Bladder microvascular endothelial cell (primary cell): ENCODE data around the gene PABPN1. TPM values are rescaled to one million over a fixed set of nuclear protein-coding genes. Genes with fewer than 3 reads are reported as not detected.

ENCODE experiments used
- total RNA-seq: library from RNA; depleted of rRNA; stranded (reverse); fragments of >200 nt; gene quantifications from 2 replicates; pipeline ENCODE4 v1.2.3, GENCODE V29; 2014

PABPN1 gene
- 52.9 and 97.5 TPM in 2 replicates for total RNA-seq

DNA sequence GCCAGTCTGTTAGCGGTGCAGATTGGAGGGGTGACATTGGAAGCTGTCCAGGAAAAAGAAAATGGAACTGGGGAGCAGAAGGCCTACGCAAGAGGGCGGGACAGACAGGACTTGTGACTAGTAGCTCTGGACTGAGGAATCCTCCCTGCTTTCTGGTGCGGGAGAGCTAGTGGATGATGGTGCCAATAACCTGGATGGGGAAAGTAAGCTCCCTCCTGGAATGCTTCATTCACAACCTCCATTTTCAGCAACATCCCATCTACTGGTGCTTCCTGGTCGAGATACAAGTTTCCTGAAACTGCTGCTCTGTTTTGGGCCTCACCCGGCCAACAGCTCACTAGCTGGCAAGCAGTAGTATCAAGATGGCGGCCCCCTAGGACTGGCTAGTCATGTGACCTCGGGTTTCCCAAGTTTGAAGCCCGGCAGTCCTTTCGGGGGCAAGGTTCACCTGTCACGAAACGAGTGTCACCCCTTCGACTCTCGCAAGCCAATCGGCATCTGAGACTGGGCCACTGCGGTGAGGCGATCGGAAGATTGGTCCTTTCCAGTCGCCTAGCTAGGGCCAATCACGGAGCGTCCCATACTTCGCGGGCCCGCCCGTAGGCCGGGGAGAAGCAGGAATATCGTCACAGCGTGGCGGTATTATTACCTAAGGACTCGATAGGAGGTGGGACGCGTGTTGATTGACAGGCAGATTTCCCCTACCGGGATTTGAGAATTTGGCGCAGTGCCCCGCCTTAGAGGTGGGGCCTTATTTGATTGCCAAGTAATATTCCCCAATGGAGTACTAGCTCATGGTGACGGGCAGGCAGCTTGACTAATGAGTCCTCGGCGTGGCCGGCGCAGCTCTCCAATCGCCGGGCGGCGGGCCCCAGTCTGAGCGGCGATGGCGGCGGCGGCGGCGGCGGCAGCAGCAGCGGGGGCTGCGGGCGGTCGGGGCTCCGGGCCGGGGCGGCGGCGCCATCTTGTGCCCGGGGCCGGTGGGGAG, at the start of gene PABPN1:
Gene PABPN1, plus strand, starts transcription at position 874 of the 988 bp plus-strand sequence. Its CDS starts 13 bp downstream, at position 887.

DNA sequence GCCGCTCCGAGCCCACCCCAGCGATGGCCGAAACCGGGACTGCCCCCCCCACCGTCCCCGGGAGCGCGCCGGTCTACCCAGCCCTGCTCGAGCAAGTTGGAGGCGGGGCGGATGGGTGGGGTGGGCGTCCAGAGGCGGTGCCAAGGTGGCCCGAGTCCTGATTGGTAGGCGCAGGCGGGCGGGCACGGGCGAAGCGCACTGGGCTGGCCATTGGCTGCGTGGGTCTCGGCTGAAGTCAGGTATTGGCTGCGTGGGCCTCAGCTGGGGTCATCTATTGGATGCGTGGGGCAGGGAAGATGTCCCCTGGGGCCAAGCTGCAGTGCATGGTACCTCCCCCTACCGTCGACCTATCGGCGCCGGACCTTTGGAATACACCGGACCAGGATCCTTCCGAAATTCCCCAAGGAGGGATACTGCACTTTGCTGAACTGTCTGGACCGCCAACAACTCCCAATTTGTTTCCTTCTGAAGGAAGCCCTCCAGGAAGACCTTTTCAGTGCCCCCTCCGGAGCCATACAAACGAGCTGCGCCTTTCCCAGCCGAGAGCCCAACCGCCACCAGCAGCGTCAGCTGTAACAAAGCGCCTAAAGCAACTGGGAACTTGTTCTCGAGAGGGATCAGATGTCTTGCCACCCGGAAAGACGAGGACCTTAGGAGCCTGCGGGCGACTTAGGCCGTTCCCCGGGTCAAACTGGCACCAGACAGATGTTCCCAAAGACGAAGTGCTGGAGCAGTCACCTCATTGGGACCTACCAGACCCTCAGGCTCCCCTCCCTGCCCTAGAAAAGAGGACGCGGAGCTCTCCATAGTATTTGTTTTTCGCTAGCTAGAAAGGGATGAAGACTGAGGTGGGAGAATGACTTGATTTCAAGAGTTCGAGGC, 35.0 kb upstream of the PABPN1 start, which contains the start of gene HOMEZ:
Gene HOMEZ, minus strand, starts transcription at position 113 of the 882 bp plus-strand sequence. CDS start 180 bp downstream, outside the sequence.

GRCh38 chr14:23302290-23303225, 18.7 kb upstream of the PABPN1 start, which contains the start of gene PPP1R3E:
PPP1R3E (minus strand) TSS chr14:23302859; CDS start chr14:23302576, 283 bp downstream.

GRCh38 chr14:23306412-23307145, 14.7 kb upstream of the PABPN1 start, which contains the start of gene BCL2L2:
BCL2L2 (plus strand) TSS chr14:23306833; CDS start chr14:23307768, 935 bp downstream.

GRCh38 chr14:23352506-23353432, 31.5 kb downstream of the PABPN1 start, which contains the start of gene SLC22A17:
SLC22A17 (minus strand) TSS chr14:23352887.

DNA sequence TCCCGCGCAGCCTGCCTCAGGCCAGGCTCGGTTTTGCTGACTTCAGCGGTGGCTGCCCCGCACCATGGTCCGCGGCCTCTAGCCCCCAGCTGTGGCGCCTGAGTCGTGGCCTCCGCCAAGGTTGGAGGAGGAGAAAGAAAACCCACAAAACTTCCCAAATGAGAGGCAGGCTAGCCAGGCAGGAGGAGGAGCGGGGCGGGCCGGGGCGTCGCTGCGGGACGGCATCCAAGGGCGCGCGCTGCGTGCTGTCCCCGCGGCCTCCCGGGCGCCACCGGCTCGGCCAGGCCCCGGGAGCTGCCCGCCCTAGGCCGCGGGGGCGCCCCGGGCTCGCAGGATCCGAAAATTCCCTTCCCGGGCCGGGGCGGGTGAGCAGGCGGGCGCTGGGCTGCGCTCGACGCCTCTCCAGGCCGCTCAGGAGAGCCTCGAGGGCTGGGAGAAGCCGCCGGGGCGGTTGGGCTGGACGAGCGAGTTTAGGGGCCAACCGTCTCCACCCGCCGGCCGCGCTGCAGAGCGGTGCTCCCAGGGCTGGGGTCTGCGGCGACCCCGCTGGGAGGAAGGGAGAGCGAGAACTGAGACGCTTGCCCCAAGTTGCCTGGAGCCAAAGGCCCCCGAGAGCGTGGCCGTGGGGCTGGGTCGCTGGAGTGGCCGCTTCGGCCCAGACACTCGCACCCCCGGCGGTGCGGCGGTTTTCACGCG, 43.9 kb downstream of the PABPN1 start, which contains the start of gene EFS:
Gene EFS, minus strand, starts transcription at position 137 of the 696 bp plus-strand sequence. CDS start 147 bp downstream, outside the sequence.

GRCh38 chr14:23372509-23372908, 51.3 kb downstream of the PABPN1 start, which contains the start of gene IL25:
IL25 (plus strand) TSS chr14:23372809.

Other genes starting within 250 kb of the PABPN1 start
- gene ACIN1, start 226.3 kb upstream of the PABPN1 start, total RNA-seq, result 48.9 and 102 TPM in 2 replicates
- gene C14orf119, start 226.0 kb upstream of the PABPN1 start, total RNA-seq, result 47.2 and 51.0 TPM in 2 replicates
- not detected in 2 replicates for gene CIROP, start 216.5 kb upstream of the PABPN1 start, total RNA-seq
- not detected in 2 replicates for gene CEBPE, start 202.2 kb upstream of the PABPN1 start, total RNA-seq
- not detected in 2 replicates for gene SLC7A8, start 137.8 kb upstream of the PABPN1 start, total RNA-seq
- gene RNF212B, start 83.5 kb upstream of the PABPN1 start, total RNA-seq, result not detected in 2 replicates
- 4.0 and 7.1 TPM in 2 replicates for gene HOMEZ, start 35.3 kb upstream of the PABPN1 start, total RNA-seq
- 0.81 and 2.1 TPM in 2 replicates for gene PPP1R3E, start 18.6 kb upstream of the PABPN1 start, total RNA-seq
- 7.4 and 13.0 TPM in 2 replicates for gene BCL2L2, start 14.6 kb upstream of the PABPN1 start, total RNA-seq
- 0.97 and 3.7 TPM in 2 replicates for gene SLC22A17, start 31.4 kb downstream of the PABPN1 start, total RNA-seq
- gene EFS, start 43.7 kb downstream of the PABPN1 start, total RNA-seq, result 0.13 TPM in 1 of 2 replicates, not detected in the other
- not detected in 2 replicates for gene IL25, start 51.4 kb downstream of the PABPN1 start, total RNA-seq
- not detected in 2 replicates for gene CMTM5, start 55.6 kb downstream of the PABPN1 start, total RNA-seq
- gene MYH6, start 86.8 kb downstream of the PABPN1 start, total RNA-seq, result not detected in 2 replicates
- gene MYH7, start 114.2 kb downstream of the PABPN1 start, total RNA-seq, result not detected in 2 replicates
- gene NGDN, start 148.2 kb downstream of the PABPN1 start, total RNA-seq, result 39.0 and 49.9 TPM in 2 replicates
- under 0.01 and 1.0 TPM in 2 replicates for gene ZFHX2, start 230.3 kb downstream of the PABPN1 start, total RNA-seq
- gene THTPA, start 234.8 kb downstream of the PABPN1 start, total RNA-seq, result 3.7 and 8.9 TPM in 2 replicates
- 13.6 and 32.0 TPM in 2 replicates for gene AP1G2, start 246.3 kb downstream of the PABPN1 start, total RNA-seq